ENCODE data around the gene GRM7.

- TF ChIP-seq CTCF (IDR thresholded peaks at IDR 0.05) (no peak), POLR2A (IDR thresholded peaks at IDR 0.05) (no peak)
Observed at GRCh38 chr3:7193269-7193668, 332.4 kb downstream of the GRM7 start.
